NCI-H1048 (cell line): ENCODE measurements around the gene RCSD1.

ENCODE experiments used
- DNase-seq: peaks from one replicate; lab custom pipeline; 2025; lab: John Stamatoyannopoulos, UW

The RCSD1 gene

DNA sequence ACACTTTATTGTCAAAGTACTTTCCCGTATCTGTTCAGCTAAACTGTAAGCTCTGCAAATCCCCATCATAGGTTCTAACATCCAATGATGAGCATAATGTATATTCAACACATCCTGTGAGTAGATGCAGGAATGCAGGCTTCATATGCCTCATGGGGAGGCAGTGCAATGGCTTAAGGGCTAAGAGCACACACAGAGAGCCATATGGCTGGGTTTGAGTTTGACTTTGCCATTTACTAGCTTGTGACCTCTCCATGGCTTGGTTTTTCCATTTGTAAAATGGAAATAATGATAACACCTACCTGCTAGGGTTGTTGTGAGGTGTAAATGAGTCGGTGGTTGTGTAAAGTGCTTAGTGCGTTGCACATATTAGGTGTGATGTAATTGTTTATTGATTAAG is 13.4 kb downstream of the RCSD1 start:
- no peak for DNase-seq

DNA sequence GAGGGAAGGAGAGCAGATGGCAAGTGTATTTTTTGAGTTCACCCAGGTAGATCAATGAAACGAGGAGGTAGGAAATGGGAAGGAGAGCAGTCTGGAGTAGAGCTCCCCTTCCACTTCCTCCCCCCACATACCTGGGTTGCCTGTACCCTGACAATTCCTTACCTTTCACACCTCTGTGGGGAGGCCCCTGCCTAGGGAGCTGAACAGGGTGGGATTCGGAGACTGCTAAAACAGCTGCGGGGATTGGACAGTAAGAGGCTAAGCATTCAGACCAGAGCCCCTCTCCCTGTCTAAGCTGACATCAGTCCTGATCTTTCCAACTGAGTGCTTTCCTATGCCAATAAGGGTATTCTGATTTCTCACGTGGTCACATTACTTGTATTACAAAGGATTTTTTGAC is 14.5 kb downstream of the RCSD1 start:
- DNase-seq: no peak

DNA sequence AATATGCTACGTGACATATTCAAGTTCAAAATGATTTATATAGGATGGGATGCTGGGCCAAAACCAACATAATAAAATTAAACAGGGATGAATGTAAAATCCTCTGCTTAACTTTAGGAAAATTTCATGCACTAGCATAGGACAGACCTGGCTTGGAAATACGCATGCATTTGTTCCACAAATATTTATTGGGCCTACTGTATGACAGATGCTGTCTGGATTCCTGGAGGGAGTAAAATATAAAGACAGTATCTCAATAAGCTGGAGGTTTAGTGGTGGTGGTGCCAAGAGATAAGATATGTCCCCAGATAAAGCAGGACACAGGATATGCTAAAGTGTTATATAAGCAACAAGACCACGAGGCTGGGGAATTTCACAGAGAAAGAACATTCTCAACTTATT is 15.1 kb downstream of the RCSD1 start:
- no peak for DNase-seq

DNA sequence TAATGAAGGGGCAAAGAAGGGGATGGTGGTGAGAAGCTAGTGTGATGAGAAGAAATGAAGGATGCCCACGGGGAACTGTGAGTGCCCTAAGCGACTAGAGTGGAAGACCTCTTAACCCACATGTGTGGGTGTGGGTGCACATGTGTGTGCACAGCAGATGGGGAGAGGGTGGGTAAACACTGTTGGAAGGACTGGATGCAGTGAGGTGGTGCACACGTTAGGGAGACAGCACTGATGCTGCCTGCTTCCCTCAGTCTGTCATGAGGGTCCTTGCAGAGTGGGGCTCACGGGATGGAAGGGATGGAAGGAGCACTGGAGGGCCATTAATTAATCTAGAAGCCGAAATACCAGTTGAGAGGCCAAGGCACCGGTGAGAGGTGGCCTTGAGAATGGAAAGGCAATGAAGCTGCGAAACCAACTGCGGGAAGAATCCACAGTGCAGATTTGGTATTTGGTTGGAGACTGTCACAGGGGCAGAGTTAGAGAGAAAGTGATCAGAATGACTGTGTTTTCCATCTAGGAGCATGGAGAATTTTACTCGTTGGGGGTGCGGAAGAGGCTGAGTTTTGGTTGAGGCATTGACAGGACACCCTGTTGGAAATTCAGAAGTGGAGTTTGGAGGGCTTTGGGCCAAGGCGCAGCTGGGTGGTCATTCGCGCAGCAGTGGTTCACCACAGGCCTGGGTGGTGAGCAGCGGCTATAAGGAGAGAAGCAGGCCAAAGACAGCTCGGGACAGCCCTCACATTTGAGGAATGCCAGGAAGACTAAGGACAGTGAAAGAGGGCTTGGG is 15.8 kb downstream of the RCSD1 start:
- DNase-seq: no peak

DNA sequence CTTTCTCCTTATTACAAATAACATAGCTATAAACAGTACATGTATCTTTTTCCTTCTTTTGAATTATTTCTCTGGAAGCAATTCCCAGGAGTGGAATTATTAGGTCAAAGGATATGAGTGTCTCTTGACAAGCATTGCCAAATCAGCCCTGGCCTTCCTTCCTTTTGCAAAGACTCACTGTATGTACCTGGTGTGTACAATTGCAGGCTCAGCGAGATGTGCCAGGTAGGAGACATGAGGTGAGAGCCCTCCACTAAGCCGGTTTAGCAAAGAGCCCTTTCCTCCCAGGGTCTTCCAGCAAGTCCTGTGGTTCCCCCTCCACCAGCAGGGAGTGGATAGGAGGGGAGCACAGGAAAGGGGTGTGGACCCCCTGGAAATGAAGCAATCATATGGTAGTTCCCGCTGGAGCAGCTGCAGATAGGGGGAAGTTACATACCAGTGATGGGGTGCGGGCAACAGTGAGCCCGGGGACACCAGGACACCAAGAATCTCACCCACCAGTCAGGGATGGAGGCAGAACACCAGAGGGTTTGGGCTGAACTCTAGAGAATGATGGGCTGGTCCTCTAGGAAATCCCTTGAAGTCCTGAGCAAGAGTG is 18.3 kb downstream of the RCSD1 start:
- DNase-seq: no peak

DNA sequence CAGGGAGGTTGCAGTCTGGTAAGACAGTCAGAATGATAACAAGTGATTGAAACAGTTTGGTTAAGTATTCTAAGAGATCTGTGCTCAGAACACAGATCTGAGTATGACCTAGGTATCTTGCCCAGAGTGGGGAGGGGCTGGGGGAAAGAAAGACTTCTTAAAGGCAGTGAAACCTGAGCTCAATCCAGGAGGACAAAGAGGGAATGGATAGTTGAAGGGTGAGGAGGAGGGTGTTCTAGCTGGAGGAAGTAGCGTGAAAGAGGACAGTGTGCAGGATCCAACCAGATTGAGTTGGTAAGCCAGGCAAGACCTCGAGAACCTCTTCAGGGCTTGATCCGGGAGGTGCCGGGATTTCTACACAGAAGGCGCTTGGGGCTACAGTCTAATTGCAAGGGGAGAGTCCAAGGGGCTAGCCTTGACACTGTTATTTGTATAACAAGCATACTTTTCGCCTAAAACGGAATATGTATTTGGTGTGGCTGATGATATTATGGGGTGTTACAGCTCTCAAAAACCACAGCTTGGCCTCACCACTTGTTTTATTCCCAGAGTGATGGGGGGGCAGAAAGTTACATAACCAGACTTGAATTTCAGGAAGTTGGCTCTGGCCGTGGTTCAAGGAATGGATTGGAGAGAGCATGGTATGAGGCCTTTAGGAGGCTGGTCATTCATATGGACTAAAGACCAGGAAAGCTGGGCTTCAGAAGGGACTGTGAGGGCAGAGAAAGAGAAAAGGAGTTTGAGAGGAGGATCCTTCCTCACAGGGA is 19.1 kb downstream of the RCSD1 start:
- DNase-seq: no peak

DNA sequence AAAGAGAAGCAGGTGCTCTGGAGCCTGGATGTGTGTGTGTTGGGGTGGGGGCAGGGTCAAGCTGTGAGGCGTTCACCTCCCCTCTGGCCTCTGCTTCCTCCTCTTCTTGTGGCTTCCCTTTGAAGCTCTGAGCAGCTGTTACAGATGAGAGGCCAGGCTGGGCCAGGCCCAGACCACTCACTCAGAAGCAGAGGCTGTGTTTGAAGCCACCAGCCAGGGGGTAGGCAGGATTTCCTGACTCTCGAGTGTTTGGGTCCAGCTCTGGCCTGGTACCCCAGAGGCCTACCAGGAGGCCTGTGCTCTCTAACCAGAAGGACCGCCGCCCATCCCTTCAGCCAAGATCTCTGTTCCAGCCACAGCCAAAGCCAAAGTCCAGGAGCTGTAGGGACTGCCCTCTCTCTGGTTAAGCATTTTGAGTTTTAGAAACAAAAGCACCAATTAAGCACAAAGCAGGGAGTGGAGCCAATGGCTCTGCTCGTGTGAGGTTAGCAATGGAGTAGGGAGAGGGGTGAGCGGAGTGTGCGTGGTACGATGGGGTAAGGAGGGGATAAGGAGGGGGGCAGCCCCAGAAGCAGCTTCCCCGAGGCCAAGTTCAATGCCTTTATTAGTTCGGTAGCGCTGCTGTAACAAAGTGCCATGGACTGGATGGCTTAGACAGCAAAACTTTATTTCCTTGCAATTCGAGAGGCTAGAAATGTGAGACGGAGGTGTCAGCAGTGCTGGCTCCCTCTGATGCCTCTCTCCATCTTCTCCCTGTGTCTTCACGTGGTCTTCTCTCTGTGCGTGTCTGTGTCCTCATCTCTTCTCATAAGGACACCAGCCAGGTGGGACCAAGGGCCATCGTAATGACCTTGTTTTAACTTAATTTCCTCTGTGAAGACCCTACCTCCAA is 20.5 kb downstream of the RCSD1 start:
- DNase-seq: no peak

DNA sequence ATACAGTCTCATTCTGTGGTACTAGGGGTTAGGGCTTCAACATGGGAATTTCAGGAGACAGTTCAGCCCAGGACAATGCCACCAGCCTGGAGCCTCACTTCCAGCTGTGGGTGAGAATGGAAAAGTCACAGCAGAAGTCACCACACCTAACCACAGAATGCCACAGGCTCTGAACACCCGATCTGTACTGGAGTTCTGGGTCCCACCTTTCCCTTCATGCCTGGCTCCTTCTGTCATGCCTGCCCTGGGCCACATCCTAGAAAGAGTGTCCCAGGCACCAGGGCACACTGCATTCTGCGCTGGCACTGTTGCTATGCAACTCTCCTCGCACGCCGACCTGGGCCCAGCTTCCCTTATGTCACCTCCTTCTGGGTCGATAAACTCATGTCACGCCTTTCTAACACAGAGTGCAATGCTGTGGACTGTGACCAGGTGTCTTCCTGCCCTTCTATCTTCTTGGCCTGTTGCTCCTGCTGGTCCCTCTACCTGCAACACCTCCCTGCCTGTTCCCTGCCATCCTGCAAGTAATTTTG is 21.2 kb downstream of the RCSD1 start:
- DNase-seq: no peak

DNA sequence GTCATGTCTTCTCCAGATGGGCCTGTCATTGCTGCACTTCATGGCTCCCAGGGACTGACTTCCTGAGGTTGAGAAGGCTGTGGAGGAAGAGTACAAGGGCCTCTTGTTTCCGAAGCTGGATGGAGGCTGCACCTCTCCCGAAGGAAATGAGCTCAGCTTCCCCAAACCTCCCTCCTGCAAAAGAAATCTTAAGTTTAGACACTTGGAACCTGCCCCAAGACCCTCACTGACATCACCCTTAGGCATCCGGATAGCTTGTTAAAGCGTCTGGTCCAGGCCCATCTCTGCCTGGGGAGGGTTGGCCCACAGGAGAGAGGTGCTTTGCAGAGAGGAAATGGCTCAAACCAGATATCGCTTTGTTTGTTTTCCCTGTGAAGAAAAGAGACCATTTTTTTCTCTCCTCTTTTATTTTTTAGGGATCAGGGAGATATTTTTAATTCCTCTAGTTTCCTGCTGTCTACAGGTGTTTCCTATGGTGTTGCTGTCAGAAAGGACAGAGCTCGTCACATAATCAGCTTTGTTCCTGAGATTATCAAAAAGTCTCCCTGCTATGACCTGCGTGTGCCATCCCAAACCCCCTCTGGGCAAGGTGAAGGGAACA is 25.0 kb downstream of the RCSD1 start:
- DNase-seq: no peak

DNA sequence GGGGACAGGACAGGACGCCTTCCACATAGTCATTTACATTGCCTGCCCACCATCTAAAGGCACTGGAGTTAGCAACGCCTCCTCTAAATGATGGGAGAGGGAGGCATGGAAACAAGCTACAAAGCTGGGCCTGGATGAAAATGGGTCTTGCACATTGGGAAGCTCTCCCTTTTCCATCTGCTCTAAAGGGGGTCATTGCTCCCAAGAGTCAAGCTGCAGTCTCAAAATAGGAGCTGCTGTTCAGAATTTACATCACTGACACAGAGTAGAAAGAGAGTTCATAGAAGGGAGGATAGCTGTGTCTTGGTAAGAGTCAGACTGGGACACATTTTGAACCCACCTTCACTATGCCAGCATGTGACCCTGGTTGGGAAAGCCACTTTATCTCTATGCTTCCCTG is 26.6 kb downstream of the RCSD1 start:
- no peak for DNase-seq

DNA sequence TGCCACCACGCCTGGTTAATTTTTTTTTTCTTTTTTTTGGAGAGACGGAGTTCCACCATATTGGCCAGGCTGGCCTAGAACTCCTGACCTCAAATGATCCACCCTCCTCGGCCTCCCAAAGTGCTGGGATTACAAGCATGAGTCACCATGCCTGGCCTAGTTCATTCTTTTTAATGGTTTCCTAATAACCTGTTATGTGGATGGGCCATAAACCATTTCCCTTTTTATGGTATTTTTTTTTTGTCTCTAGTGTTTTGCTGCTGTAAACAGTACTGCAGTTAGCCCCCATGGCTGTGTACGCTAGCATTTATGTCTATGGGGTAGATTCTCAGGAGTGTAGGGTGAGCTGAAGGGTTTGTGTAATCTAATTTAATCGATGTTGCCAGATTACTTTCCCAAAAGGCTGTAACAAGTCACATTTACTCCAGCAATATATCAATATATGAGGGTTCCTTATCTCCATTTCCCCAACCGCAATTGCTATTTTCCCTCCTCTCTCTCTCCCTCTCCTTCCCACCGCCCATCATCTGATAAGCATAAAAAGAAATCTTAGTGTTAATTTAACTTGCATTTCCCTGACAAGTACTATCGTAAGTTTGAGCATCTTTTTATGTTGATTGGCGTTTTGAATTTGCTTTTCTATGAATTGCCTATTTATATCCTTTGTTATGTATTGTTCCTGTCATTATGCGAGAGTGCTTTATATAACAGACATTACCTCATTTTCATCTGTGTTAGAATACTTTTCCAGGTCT is 28.7 kb downstream of the RCSD1 start:
- no peak for DNase-seq

DNA sequence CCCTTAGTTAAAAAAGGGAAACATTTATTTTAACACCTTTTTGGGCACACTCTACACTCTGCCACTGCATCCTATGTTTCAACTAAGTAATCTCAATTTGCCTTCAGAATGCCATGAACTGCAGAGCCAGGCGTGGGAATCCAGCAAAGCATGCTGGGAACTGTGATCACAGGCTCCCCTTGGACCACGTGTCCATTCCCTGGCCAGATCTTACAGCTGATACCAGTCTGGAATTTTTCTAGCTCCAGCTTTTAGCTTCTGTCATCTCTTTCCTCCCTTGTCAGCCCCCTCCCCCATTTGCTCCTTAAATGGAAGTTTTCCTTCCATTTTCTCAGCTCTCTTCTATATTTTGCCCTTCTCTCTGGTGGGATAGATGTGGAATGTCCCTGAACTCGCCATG is 29.4 kb downstream of the RCSD1 start:
- no peak for DNase-seq

DNA sequence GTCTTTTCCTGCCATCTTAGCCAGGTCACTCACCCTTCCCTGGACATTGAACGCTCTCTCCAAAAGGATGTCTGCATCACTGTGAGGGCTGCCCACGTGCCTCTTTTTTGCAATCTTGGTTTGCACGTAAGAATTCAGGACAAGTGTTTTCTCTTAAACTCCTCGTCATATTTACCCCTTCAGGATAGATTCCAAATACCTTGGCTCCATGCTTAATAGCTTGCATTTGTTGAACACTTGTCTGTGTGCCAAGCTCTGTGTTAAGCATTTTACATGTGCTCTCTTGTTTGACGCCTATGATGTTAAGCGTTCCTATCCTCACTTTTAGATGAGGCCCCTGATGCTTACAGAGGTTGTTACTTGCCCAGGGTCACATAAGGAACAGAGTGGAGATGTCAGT is 29.8 kb downstream of the RCSD1 start:
- DNase-seq: no peak

DNA sequence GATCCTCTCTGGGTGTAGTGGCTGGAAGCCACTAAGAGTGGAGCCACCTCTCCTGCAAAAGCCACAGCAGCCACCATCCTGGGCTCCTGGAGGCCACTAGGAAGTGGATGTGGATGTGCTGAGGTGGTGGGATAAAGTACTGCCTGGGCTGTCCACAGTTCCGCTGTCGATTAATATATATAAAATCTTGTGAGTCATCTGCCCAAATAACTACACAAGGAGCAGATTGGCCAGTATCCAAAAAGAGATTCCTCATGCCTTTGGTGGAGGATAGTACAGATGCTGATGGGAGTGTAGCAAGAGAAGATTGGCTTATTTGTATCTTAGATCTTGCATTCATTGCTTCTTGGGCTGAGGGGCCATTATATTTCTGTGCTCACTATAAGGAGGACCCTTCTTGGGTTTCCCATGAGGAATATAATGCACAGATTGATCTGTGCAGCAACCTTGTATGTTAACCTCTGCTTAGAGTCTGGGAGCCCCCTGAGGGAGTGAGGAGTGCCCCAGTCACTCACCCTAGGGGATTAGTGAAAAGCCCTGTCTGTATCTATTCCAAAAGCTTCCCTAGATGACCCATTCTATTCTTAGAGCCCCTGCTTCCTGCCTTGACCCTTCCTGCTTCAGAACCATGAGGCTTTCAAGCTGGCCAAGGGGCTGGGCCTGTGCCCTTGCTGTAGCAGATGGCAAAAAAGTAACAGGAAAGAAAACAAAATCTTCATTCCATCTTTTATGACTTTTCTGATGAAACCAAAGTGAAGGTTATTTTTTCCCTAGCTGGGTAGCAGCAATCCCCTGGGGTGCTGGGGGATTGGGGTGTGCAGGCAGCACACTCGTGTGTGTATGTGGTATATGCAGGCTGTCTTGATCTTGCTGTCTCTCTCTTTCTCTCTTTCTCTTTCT is 31.7 kb downstream of the RCSD1 start:
- DNase-seq: no peak

DNA sequence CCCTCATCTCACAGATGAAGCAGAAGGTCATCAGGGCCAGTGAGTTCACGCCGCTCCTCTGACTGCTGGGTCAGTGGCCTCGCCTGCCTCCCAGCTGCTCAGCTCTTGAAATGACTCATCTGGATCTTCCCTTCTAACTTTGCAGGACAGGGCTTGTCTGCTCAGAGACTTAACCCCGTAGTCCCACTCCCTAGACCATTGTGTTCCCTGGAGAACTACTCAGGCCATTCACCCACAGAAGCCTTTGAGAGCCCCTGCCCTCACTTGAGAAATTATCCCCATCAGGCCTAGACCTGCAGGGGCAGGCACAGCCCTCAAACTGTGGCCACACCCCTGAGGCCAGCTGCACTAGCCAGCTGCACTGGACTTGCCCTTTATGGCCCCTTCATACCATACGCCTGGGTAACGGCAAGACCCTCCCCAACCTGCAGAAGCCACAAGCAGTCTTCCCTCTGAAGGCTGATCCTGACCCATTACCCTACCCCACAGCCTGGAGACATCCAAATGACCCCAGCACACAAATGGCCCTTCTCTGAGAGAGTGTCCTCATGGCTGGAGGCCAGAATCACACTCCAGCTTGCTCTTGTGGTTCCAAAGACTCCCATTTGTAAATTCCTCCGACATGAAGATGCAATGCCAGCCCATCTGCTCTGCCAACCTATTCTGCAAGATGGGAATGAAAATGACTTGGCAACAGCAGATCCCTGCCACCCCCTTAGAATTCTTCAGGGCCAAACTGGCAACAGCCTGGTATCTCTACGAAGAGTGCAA is 33.2 kb downstream of the RCSD1 start:
- no peak for DNase-seq

DNA sequence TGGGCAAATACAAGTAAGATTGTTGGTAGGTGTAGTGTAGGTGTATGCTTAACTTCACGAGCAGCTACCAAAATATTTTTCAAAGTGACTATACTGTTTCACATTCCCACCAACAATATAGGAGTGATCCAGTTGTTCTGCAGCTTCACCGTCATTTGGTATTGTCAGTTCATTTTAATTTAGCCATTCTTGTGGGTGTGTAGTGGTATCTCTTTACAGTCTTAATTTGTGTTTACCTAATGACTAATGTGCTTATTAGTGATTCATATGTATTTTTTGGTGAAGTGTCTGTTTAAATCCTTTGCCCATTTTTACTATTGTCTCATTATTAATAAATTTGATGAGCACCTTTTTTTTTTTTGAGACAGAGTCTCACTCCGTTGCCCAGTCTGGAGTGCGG is 35.4 kb downstream of the RCSD1 start:
- no peak for DNase-seq

DNA sequence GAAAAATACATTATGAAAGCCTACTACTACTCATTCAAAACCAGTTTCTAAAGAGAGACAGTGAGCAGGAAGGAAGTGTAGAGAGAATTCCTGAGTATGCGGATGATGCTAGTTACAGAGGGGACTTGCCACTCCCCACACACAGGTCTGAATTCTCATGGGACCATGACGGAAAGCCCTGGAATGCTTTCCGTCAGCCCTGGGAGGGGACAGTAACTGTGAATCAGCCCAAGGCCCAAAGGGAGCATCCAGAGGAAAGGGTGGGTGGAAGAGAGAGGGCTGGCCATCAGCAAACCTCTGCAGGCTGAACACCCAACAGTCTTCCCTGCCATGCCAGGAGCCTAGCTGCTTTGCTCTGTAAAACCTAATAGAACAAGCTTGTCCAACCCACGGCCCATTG is 36.4 kb downstream of the RCSD1 start:
- no peak for DNase-seq

DNA sequence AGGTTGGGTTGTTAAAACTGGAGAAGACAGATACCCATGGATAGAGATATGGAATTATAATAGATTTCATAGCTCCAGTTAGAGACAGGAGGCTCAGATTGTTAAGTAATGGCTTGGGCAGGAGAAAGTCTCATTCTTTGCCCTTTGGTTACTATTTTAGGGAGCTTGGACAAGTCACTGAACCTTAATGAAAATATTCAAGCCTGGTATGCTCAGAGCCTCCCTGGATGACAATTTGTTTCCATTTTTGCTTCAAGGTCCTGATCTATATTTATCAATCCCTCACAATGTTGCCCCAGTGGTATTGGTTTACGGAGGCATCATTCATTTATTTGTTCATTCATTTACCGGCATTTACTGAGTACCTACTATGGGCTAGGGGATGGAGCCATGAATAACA is 37.5 kb downstream of the RCSD1 start:
- no peak for DNase-seq

DNA sequence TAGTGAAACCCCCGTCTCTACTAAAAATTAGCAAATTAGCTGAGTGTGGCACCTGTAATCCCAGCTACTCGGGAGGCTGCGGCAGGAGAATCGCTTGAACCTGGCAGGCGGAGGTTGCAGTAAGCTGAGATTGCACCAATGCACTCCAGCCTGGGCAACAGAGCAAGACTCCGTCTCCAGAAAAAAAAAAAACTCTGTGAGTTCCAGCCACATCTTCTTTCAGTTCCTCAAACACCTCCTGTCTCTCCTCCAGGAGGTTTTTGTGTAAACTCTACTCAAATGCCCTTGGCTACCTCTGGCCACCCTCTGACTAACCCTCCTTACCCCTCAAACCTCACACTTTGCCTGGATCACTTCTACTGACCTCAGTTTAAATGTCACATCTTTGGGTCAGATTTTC is 38.1 kb downstream of the RCSD1 start:
- DNase-seq: no peak
